Pericardium fibroblast (primary cell): Measurements from ENCODE around the gene SPATA9. TPM values are rescaled to one million over a fixed set of nuclear protein-coding genes. Genes with fewer than 3 reads are reported as not detected.

Experiments
- total RNA-seq: library from RNA; depleted of rRNA; stranded (reverse); fragments of >200 nt; gene quantifications from 2 replicates; pipeline ENCODE4 v1.2.3, GENCODE V29; 2015

The SPATA9 gene, protein sequence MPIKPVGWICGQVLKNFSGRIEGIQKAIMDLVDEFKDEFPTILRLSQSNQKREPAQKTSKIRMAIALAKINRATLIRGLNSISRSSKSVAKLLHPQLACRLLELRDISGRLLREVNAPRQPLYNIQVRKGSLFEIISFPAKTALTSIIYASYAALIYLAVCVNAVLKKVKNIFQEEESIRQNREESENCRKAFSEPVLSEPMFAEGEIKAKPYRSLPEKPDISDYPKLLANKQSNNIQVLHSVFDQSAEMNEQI
- 0.82 TPM in 1 of 2 replicates, not detected in the other for total RNA-seq

GRCh38 chr5:95682891-95683290 lies at the start of gene SPATA9:
Gene SPATA9, minus strand, starts transcription at chr5:95682991. Its CDS starts 137 bp downstream, at chr5:95682854.

GRCh38 chr5:95730730-95731570 lies 48.2 kb upstream of the SPATA9 start, which contains the start of gene RHOBTB3:
Gene RHOBTB3, plus strand, starts transcription at chr5:95731336. Its CDS starts 347 bp downstream, at chr5:95731683.

GRCh38 chr5:95646569-95647431 lies 36.0 kb downstream of the SPATA9 start, which contains the start of gene RFESD:
Gene RFESD, plus strand, starts transcription at chr5:95646777. Its CDS starts 5,495 bp downstream, at chr5:95652272.

DNA sequence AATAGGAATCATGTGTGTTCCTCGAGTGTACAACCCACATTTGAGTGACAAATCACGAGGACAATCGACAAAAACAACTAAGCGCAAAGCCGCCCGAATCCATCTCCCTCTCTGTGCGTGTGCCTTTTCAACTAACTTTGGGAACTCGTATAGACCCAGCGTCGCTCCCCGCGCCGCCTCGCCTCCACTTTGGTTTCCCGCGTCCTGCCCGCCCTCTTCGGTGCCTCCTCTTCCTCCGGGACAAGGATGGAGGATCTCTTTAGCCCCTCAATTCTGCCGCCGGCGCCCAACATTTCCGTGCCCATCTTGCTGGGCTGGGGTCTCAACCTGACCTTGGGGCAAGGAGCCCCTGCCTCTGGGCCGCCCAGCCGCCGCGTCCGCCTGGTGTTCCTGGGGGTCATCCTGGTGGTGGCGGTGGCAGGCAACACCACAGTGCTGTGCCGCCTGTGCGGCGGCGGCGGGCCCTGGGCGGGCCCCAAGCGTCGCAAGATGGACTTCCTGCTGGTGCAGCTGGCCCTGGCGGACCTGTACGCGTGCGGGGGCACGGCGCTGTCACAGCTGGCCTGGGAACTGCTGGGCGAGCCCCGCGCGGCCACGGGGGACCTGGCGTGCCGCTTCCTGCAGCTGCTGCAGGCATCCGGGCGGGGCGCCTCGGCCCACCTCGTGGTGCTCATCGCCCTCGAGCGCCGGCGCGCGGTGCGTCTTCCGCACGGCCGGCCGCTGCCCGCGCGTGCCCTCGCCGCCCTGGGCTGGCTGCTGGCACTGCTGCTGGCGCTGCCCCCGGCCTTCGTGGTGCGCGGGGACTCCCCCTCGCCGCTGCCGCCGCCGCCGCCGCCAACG lies 62.5 kb downstream of the SPATA9 start, which contains the start of gene GPR150:
Gene GPR150 (plus strand): TSS at position 58 of the 840 bp plus-strand sequence. CDS start 189 bp downstream, at position 247.

Other genes with a start within 250 kb of the SPATA9 start
- 50.5 and 53.6 TPM in 2 replicates for gene SKIC3, start 128.0 kb downstream of the SPATA9 start, total RNA-seq
- 8.4 and 9.5 TPM in 2 replicates for gene ARSK, start 127.9 kb downstream of the SPATA9 start, total RNA-seq
- 0.26 and 0.58 TPM in 2 replicates for gene GPR150, start 62.9 kb downstream of the SPATA9 start, total RNA-seq
- gene RFESD, start 36.2 kb downstream of the SPATA9 start, total RNA-seq = 0.17 and 4.9 TPM in 2 replicates
- gene RHOBTB3, start 48.3 kb upstream of the SPATA9 start, total RNA-seq = 140 and 143 TPM in 2 replicates
- gene GLRX, start 139.7 kb upstream of the SPATA9 start, total RNA-seq = 35.0 and 113 TPM in 2 replicates